HG02943 (cell line): ENCODE measurements around the gene ACBD6.
"Not testable (repeated sequence)": the region's sequence is repeated elsewhere in the genome, so short reads cannot be mapped to it uniquely, and the experiment has no call there.

Experiments
- ATAC-seq: cut with Tn5 transposase; IDR thresholded peaks from one replicate; pipeline ENCODE4 v1.9.1; 2021; ENCODE audit warnings: mild to moderate bottlenecking, low read depth, moderate library complexity; ENCODE audit not compliant: unreplicated experiment

ACBD6 gene, protein sequence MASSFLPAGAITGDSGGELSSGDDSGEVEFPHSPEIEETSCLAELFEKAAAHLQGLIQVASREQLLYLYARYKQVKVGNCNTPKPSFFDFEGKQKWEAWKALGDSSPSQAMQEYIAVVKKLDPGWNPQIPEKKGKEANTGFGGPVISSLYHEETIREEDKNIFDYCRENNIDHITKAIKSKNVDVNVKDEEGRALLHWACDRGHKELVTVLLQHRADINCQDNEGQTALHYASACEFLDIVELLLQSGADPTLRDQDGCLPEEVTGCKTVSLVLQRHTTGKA

DNA sequence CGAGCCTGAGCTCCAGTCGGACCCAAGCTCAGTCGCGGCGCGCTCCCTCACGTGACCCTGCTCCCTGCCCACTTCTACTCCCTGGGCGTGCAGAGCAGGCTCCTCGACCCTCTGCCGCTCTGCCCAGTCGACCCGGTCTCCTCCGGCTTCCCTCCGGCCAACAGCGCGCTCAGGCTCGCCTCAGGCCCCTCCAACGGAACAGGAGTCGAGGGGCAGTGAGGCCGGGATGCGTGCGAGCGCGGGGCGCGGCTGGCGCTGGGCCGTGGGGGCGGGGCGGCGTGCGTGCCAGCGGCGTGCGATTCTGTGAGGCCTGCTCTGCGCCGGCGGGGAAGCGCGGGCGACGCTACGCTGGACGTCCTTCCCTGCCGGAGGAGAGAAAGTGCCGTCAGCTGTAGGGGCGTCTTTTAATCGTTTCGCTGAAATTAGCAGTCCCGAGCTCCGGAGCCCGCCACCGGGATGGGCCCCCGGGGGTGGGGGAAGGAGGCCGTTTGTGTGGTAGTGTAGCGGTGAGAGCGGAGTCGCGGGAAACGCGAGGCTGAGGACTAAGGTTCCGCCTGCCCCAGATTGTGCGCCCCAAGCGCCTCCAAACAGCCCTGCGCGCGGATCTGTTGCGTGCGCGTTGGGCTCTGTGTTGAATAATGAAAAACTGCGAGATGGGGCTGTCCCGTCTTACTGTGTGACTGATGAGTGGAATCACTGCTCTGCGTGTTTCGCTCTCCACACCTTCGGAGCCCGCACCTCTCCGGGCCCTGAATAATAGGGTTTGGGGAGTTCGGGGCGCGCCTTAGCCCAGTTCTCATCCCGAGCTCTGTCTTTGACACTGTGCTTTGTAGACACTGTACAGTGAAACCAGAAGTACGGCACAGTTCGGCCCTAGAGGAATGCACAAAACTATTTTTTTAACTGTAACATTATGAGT lies at the start of gene ACBD6:
Gene ACBD6, minus strand, starts transcription at position 217 of the 919 bp plus-strand sequence. CDS start 311 bp downstream, outside the sequence.
- peak; percentile 89 for ATAC-seq

DNA sequence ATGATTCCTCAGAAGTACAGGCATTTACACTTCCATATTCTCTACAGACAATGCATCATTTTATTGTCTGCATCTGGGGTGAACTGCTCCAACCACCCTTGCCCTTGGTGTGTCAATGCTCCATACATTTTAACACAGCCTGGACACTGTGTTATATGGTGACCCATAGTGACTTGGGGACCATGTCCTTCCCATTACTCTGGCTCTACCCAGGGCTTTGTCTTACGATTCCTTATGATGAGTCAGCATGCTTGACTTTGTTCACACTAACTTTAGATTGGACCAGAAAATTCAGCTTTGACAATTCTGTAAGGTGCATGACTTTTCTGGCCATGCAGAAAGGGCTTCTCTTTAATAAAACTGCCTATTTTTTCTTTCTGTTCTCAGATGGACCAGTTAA lies 49.6 kb upstream of the ACBD6 start:
- ATAC-seq = no peak

DNA sequence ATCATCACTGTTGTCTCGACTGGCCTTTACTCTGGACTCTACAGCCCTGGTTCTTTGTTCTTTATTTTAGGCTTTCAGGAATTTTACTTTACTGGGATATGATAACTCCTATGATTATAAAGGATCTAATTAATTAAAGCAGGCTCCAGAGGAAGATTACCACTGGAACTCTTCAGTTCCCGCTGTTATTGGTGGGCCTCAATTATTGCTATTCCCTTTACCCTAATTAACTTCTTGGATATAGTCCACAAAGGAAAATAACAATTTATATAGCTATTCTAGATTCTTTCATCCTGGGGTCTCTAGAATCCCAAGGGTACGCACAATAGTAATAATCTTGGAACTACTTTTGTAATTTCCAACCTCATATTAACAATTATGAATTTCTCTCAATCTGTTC lies 47.9 kb upstream of the ACBD6 start:
- ATAC-seq = no peak

DNA sequence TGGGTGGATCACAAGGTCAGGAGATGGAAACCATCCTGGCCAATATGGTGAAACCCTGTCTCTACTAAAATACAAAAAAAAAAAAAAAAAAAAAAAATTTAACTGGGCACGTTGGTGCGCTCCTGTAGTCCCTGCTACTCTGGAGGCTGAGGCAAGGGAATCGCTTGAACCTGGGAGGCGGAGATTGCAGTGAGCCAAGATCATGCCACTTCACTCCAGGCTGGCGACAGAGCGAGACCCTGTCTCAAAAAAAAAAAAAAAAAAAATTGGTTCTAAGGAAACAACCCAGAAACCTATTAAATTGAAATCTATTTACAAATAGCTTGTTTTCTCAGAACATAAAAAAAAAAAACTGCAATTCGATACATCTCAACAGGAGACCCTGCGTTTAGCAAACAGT lies 47.4 kb upstream of the ACBD6 start:
- ATAC-seq = not testable (repeated sequence)

DNA sequence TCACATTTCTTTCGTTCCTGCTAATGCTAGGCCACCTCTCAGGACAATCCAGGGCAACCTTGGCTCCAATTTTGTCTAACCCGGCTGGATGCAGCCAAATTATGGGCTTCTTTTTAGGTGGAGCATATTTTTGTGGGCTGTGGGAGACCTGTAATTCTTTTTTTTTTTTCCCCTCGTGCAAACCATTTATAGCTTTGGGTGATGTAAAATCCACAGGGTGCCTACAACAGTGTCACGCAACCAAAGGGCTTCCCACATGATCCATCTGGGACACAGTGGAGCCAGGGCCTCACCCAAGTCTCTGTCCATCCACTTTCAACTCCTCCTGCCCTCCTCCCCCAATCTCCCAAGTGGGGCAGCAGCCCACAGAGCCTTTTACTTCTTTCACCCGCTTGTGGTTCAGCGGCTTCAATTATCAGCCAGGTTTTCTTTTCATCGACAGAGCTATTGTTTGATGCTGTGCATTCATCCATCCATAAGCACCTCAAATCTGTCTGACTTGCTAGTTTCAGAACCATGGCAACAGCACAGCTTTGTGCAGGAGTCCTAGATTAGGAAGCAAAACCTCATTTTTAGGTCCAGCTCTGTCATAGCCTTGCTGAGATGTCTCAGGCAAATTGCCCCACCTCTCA lies 46.4 kb upstream of the ACBD6 start:
- no peak for ATAC-seq

DNA sequence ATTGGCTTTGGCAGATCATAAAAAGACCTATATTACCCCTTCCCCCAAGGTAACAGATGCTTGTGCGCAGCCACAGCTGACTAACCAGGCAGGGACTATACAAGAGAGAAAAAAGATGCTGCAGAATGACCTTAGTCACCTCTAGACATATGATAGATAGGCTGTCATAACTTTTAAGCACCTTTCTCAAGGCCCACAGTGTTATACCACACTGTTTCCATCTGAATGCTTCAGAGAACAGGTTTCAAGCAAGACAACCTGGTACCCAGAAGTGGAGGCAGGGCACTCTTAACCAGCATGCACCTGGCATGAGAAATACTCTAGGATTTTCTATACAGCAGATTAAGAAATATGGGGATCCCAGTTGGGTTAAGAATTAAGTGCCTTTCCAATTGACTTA lies 43.6 kb upstream of the ACBD6 start:
- ATAC-seq = no peak

DNA sequence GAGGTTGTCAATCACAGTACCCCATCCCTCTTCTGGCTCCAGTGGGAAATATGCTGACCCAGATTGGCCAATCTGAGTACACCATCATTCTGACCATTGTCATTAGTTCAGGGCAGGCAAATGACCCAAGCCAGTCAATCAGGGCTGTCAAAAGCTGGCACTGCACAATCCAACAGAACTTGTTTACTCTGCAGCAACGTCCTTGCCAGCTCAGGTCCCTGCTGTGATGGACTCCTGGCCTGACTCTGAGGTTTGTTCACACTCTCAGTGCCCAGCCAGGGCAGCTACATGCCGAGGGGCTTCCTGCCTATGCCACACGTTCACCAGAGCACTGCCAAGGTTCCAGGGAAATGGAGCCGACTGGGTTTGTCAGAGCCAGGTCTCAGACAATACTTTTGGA lies 41.7 kb upstream of the ACBD6 start:
- no peak for ATAC-seq

DNA sequence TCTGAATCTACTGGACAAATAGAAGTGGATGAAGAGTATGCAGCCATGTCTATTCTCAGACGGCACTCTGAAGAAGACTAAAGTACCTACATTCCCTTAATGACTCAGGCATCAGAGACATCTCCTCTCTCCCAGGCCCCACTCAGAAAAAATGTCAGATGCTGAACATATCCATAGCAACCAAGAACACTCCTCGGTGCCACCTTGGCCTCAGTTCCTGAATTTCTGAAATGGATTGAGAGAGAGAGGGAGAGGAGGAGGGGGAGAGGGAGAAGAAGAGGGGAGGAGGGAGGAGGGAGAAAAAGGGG lies 40.4 kb upstream of the ACBD6 start:
- ATAC-seq = no peak

DNA sequence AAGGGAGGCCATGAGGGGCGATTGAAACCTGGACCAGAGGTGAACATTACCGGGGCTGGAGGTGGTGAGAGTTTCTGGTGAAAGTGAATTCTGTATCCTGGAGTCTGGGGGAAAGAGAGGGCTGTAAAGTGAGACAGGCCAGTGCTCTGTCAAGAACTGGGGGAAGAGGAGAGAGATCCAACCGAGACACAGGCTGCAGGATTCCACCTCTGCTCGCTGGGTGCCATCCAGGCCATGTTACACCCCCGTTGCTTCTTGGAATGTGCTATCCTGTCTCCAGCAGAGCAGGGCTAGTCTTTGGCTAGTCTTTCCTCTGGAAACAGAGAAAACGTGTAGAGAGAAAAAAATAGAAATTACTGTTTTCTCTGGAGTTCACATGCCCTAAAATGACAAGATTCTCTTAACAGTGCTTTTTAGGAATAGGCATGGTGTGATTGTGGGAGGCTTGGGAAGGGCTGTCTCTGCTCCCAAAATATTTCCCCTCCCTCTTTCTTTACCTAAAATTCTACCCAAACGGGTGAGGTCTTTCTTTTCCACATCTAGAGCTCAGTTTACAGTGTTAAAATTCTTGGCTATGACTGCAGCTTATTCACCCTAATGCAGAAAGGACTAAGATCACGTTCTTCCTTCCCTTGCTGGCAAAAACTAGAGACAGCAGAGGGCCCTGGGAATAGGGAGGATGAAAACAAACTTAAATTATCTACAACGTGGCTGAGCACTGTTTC lies 39.9 kb upstream of the ACBD6 start:
- ATAC-seq = no peak

DNA sequence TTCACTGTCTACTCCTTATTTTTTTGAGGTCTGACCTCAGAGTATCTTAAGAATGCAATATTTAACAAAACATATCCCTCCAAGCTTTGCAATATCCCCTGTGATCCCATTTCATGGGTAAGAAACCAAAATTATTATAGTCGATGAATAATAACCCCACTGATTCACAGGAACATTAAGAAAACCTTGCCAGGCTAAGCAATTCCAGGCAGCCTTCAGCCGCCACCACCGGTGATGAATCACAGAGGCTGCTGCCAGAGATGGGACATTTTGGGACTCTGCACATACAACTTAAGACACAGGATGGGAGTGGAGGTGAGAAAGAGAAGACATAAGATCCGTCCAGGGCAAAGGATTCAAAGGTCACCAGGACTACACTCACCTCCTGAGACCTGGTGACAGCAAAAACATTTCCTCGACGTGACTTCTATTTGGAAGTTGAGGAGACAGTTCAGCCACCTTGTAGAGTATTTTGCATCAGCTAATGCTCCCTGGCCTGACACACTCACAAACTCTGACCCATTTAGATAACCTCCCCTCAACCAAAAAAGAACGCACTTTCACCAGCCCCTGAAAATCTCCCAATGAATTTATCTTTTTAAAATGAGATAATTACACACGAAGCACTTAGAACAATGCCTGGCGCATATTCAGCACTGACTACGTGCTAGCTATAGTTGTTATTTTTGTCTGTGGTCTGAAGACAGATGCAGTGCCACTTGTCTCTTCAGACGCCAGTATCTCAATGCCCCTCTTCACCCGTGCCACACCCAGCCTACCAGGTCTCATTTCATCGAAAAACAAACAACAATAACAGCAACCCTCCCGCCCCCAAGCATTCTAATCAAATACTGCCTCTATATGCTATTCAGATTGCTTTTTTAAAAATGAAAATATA lies 38.6 kb upstream of the ACBD6 start:
- ATAC-seq = no peak

DNA sequence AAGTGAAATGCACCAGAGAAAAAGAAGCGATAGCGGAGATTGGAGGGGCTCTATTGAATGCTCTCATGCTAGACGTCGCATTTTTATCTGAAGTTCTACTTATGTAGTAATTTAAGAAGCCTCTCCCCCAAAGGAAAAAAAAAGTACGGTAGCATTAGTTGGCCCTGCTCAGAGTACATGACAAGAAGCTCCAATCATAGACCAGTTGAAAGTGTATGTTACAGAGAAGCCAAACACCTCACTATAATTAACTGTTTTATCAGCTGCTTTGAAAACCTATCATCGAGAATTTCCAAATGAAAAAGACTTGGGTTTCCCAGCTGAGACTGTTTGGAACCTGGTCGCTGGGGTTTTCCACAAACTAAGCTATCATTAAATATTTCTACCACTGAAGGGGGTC lies 36.8 kb upstream of the ACBD6 start:
- no peak for ATAC-seq

DNA sequence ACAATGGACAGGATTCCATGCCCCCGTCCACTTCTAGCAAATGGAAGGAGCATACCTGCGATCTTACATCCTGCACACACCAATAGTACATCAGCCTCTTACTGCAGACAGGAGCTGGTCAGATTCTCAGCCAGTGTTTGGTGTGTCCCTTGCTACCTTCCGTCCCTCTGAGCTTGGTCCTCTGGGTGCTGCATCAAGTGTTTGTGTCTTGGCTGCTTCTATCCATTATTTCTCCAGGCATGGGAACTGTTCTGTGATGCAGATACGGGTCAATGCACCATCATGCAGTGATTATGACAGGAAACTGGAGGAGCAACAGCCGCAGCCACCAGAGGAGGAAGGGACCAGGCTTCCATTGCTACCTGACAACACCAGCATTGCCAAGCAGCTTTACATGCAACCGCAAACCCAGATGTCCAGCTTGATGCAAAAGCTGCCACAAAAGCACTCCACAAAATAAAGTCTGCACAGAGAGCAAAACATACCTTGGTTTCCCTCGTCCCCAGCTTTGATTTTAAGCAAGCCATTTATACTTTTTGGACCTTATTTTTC lies 34.5 kb upstream of the ACBD6 start:
- ATAC-seq = no peak

DNA sequence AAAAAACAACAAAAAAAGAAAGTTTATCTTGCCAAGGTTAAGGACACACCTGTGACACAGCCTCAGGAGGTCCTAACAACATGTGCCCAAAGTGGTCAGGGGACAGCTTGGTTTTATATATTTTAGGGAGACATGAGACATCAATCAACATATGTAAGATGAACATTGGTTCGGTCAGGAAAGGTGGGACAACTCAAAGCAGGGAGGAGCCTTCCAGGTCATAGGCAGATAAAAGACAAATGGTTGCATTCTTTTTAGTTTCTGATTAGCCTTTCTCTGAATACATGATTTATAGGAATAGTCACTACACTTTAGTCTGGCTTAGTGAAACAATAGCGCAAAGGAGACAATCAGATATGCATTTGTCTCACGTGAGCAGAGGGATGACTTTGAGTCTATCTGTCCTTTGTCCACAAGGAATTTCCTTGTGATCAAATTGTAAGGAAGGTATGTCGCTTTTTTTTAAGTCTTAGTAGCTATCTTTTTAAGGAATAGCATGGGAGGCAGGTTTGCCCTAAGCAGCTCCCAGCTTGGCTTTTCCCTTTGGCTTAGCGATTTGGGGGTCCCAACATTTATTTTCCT lies 33.1 kb upstream of the ACBD6 start:
- no peak for ATAC-seq

DNA sequence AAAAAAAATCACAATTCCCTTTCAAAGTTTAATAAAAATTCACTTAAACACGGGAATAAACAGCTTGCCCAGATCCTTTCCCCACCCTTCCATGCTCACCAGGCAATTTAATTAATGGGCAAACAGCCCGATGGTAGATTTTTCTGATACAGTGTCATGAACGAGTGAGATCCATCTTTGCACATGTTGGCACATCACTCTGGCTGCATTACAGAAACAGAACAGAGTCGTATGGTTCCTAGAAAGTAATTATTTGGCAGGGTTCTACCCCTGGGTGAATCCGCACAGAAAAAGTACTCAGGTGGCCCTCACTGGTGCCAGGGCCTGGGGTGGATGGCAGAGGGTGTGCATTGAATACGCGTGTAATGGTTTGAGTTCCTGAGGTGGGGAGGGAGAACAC lies 31.8 kb upstream of the ACBD6 start:
- no peak for ATAC-seq

DNA sequence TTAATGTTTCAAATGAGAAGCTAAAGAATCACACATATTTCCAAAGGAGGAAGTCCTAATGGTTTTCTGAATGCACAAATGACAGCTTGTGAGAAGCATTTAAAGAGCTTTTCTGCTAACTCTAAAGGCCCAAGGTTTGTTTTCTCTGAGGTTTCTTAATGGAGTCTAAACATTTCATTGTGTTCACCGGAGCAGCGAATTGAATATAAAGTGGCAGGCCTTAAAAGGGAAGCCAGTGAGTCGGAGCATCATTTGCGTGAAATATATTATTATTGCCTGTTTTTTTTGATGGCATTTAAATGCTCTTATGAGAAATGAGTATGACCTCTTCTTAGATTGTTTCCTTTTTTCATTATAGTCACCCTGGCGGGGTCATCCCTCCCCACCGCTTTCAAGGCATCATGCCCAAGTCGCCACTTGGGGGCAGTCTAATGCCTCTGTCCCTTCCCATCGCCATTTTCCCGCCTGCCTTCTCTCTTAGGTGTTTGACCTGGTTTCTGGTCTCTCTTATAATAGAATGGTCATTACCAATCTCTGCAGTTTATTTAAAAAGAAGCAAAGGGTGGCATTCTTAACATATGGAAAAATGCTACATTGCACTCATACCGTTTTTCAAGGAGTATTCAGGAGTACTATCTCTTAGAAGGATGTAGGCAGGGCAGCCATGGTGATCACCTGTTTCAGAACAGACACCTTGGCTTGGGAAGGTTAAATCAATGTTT lies 31.1 kb upstream of the ACBD6 start:
- no peak for ATAC-seq

DNA sequence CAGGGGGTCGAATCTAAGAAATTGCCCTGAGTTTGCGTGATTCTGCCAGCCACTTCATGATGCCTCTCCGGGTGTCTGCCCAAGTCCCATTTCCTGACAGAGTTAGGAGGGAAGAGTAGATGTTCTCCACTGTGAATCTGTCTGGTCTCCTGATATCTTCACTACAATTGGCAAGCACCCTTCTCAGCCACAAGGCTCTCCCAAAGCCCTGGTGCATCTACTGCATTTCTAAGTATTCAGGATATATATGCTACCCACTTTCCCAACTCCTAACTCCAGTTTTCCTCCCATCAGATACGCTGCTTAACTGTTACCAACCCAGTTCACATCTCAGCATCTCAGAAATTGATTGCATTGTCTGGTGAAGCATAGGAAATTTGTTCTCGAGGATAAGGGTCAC lies 30.5 kb upstream of the ACBD6 start:
- ATAC-seq = no peak

DNA sequence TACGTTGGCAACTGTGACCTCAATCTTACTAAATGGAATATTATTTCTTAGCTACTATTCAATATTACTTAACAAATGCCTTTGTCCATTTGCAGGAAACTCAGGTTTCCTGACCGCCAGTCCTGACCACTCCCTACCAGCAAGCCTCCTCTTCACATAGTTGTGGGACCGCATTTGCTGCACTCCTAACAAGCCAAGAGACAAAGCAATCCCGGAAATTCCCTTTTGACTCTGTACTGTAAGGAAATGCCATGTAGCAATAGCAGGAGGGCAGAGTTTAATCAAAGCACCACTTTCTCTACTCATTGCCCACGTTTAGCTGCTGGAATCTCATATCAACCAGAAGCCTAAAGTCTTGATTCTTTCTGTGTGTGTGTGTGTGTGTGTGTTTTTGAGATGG lies 28.1 kb upstream of the ACBD6 start:
- ATAC-seq = no peak

DNA sequence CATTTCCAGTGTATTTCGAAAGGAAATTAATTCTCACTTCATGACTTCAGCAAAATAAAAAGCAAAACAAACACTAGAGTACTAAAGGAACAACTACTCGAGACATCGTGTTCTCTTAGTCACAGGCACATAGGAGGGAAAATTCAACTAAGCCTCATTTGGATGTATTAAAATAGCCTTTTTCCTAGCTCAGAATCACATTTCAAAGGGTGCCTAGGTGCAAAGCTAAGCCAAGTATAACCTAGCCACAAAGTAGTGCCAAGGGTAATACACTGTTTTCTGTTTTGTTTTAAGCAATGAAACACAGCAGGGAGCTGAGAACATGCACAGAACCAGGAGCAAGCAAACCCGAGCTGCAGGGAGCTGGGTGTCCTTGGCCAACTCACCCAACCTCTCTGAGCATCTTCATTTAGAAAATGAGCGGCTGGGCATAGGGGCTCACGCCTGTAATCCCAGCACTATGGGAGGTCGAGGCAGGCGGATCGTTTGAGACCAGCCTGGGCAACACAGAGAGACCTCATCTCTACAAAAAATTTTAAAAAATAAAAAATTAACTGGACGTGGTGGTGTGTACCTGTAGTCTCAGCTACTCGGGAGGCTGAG lies 26.6 kb upstream of the ACBD6 start:
- no peak for ATAC-seq
